Left ventricle myocardium inferior (tissue), 1 donor: ENCODE measurements around the gene FAF1. TPM values are rescaled to one million over a fixed set of nuclear protein-coding genes. Genes with fewer than 3 reads are reported as not detected.
"Not testable (repeated sequence)": the region's sequence is repeated elsewhere in the genome, so short reads cannot be mapped to it uniquely, and the experiment has no call there.

Experiments
- DNase-seq: peaks from one replicate; pipeline ENCODE4 v3.0.0-alpha.2; 2020
- H3K27ac ChIP-seq: fragments of 200-600 bp; replicated peaks from 2 replicates; pipeline ENCODE4 v1.8.0; 2021
- H3K27me3 ChIP-seq: fragments of 200-600 bp; 2 replicates; pipeline ENCODE4 v1.8.0; 2021; ENCODE audit warnings: low read depth
- H3K36me3 ChIP-seq: fragments of 200-600 bp; 2 replicates; pipeline ENCODE4 v1.8.0; 2021
- H3K4me1 ChIP-seq: fragments of 200-600 bp; 2 replicates; pipeline ENCODE4 v1.8.0; 2021
- H3K4me3 ChIP-seq: fragments of 200-600 bp; 2 replicates; pipeline ENCODE4 v1.8.0; 2021; ENCODE audit warnings: mild to moderate bottlenecking, moderate library complexity
- H3K9me3 ChIP-seq: fragments of 200-600 bp; replicated peaks from 2 replicates; pipeline ENCODE4 v1.8.0; 2021
- CTCF ChIP-seq: fragments of 200-600 bp; IDR thresholded peaks from 2 replicates; pipeline ENCODE4 v1.8.0; 2021; ENCODE audit warnings: antibody characterized with exemption, mild to moderate bottlenecking, borderline replicate concordance
- intact Hi-C: fragments of 100-400 bp; cut with micrococcal nuclease; formaldehyde crosslinking; loops from one replicate; pipeline ENCODE4 v1.11.0; 2022
- total RNA-seq: library from RNA; stranded (reverse); fragmentation: NEBNext Ultra II Directional; extraction: Animal tissue kit (Norgen Biotek cat#: 25700); gene quantifications from one replicate; pipeline ENCODE4 v1.2.1, GENCODE V29; 2021
- donor health status: DM: no; HTN: yes; CAD: no; lungs with severe emphysema.

Gene FAF1
- total RNA-seq, 1 donor from 2014 or later: 80.0 TPM

GRCh38 chr1:50720457-50721053 lies 239.5 kb downstream of the FAF1 start:
- Histone ChIP-seq H3K27ac (no peak overlapping the region), H3K4me1 (no peaks in the 10 kb centered on the region), H3K9me3 (peaks cover 9% of the 10 kb centered on the region), H3K36me3 (peaks cover 4% of the 10 kb centered on the region), H3K4me3 (no peak overlapping the region), H3K27me3 (no peaks in the 10 kb centered on the region)
- no peak for TF ChIP-seq CTCF
- DNase-seq: no peak
- intact Hi-C loops: no loop called here

DNA sequence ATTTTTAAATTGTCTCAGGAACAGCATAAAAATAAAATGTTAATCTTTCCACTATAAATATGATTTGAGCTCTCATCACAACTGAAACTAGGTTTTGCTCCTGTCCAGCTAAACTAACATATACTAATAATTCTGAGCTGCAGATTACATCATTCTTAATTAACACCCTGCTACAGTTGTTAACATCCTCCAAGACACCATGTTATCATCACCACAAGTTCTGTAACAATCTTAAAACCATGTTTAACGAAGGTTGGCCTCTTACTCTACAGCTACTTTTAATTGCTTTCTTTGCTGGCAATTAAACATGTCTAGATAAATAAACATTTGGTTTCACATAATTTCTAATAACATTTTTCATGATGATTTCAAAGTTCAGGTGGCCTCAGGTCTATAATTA lies 240.9 kb downstream of the FAF1 start:
- Histone ChIP-seq H3K27me3 (no peaks in the 10 kb centered on the region), H3K4me3 (no peak overlapping the region), H3K4me1 (no peaks in the 10 kb centered on the region), H3K9me3 (peaks cover 9% of the 10 kb centered on the region), H3K27ac (no peak overlapping the region), H3K36me3 (peaks cover 4% of the 10 kb centered on the region)
- intact Hi-C loops: no loop called here
- DNase-seq: no peak
- no peak for TF ChIP-seq CTCF

- Histone ChIP-seq H3K4me3 (no peak overlapping the region), H3K27ac (no peak overlapping the region), H3K36me3 (peaks cover 4% of the 10 kb centered on the region), H3K4me1 (no peaks in the 10 kb centered on the region), H3K27me3 (no peaks in the 10 kb centered on the region), H3K9me3 (peaks cover 9% of the 10 kb centered on the region)
- no peak for DNase-seq
- intact Hi-C loops: no loop called here
- no peak for TF ChIP-seq CTCF
These were observed 242.7 kb downstream of the FAF1 start for GRCh38 chr1:50717327-50717726.

- H3K4me3 ChIP-seq, intact Hi-C loops, H3K27me3 ChIP-seq, H3K9me3 ChIP-seq, H3K4me1 ChIP-seq, DNase-seq, H3K27ac ChIP-seq, H3K36me3 ChIP-seq: not testable (repeated sequence)
These were observed 243.6 kb downstream of the FAF1 start for GRCh38 chr1:50716455-50716854.

GRCh38 chr1:50710099-50710498 lies 250.0 kb downstream of the FAF1 start:
- no peak for TF ChIP-seq CTCF
- Histone ChIP-seq H3K4me1 (peaks cover 4% of the 10 kb centered on the region), H3K4me3 (no peak overlapping the region), H3K27ac (no peak overlapping the region), H3K9me3 (no peaks in the 10 kb centered on the region), H3K27me3 (no peaks in the 10 kb centered on the region), H3K36me3 (no peaks in the 10 kb centered on the region)
- no peak for DNase-seq
- intact Hi-C loops: no loop called here

DNA sequence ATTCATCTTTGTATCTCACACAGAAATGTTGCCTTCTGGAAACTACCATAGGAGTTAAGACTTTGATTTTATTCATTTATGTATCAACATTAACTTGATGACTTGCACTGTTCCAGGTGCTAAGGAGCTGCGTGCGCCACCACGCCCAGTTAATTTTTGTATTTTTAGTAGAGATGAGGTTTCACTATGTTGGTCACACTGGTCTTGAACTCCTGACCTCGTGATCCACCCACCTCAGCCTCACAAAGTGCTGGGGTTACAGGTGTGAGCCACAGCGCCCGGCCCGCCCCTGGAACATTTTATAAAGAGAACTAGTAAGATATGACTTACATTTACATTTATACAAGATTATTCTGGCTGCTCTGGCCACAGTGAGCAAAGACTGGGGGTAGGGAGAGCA lies 252.2 kb downstream of the FAF1 start:
- no peak overlapping the region for H3K27ac ChIP-seq
- no peak for TF ChIP-seq CTCF
- no peaks in the 10 kb centered on the region for H3K36me3 ChIP-seq
- no peak overlapping the region for H3K4me3 ChIP-seq
- no peak for DNase-seq
- intact Hi-C loops: no loop called here
- peaks cover 8% of the 10 kb centered on the region for H3K4me1 ChIP-seq
- no peaks in the 10 kb centered on the region for H3K9me3 ChIP-seq
- no peaks in the 10 kb centered on the region for H3K27me3 ChIP-seq
